Testis (tissue), 2 donors: Measurements from ENCODE around the gene NUP98.

Source experiments
- CTCF ChIP-seq, 3 experiments: fragments of 450-650 bp in 2 of 3; fragments of 200-600 bp in 1 of 3; sonication (generic) in 1 of 3; IDR thresholded peaks; one replicate each; pipeline ENCODE4 v1.5.1; 2016 to 2019; ENCODE audit warnings: antibody characterized with exemption in 3 of 3, mild to moderate bottlenecking in 2 of 3, moderate library complexity in 1 of 3
- POLR2A ChIP-seq: fragments of 450-650 bp; IDR thresholded peaks from one replicate; pipeline ENCODE4 v1.6.1; 2017; ENCODE audit warnings: antibody characterized with exemption, mild to moderate bottlenecking, moderate library complexity

GRCh38 chr11:3825473-3826154, 28.3 kb upstream of the NUP98 start:
- no peak for TF ChIP-seq CTCF (IDR thresholded peaks at IDR 0.05)
- TF ChIP-seq POLR2A: no peak
